CD4-positive, alpha-beta T cell (primary cell): ENCODE measurements around the gene MSL1. TPM values are rescaled to one million over a fixed set of nuclear protein-coding genes. Genes with fewer than 3 reads are reported as not detected.
A peak's percentile ranks its signal among the peaks of the same experiment; 100 is the strongest.

ENCODE experiments used
- ATAC-seq: fragments of 200-7000 bp; cut with Tn5 transposase; one replicate; pipeline ENCODE4 v1.10.0; 2022; ENCODE audit warnings: mild to moderate bottlenecking; ENCODE audit not compliant: poor library complexity
- CTCF ChIA-PET: fragments of 350-600 bp; sonication (Branson Sonifier 250); formaldehyde crosslinking; loops from one replicate; lab custom pipeline; 2021; ENCODE audit warnings: antibody characterized with exemption, inconsistent platforms; lab: Charles Lee
- POLR2A ChIA-PET: fragments of 350-600 bp; sonication (Branson Sonifier 250); formaldehyde crosslinking; loops from one replicate; lab custom pipeline; 2021; ENCODE audit warnings: antibody characterized with exemption, inconsistent platforms; lab: Charles Lee
- DNase-seq, 14 experiments: peaks; one replicate each; pipeline ENCODE4 v3.0.0-alpha.2; 2013 to 2020; ENCODE audit warnings: mixed read lengths in 2 of 14
- H3K27ac ChIP-seq, 2 donors: one replicate each; pipeline versions ENCODE4 v1.5.1 to v1.7.0; 2013; ENCODE audit warnings: low read length in 2 of 2, low read depth in 1 of 2, mild to moderate bottlenecking in 1 of 2
- H3K27me3 ChIP-seq, 2 experiments: 1 replicate in 1 of 2; 2 replicates in 1 of 2; pipeline versions ENCODE4 v1.6.1 to v1.7.0; 2013; ENCODE audit warnings: low read length in 2 of 2, control low read depth in 1 of 2, mild to moderate bottlenecking in 1 of 2, moderate library complexity in 1 of 2; ENCODE audit not compliant: insufficient read depth in 2 of 2, control insufficient read depth in 1 of 2
- H3K36me3 ChIP-seq: one replicate; pipeline ENCODE4 v1.6.1; 2013; ENCODE audit warnings: low read length, control low read depth; ENCODE audit not compliant: insufficient read depth
- H3K4me1 ChIP-seq: one replicate; pipeline ENCODE4 v1.6.1; 2013; ENCODE audit warnings: low read length, control low read depth; ENCODE audit not compliant: insufficient read depth
- H3K4me3 ChIP-seq: one replicate; pipeline ENCODE4 v1.5.1; 2013; ENCODE audit warnings: mild to moderate bottlenecking, low read length, moderate library complexity
- H3K9me3 ChIP-seq, 2 experiments: 1 replicate in 1 of 2; 2 replicates in 1 of 2; pipeline versions ENCODE4 v1.6.1 to v1.7.0; 2013; ENCODE audit warnings: low read length in 2 of 2, mild to moderate bottlenecking in 2 of 2, control low read depth in 1 of 2, moderate library complexity in 1 of 2; ENCODE audit not compliant: control insufficient read depth in 1 of 2, insufficient read depth in 1 of 2
- H3K27ac Mint-ChIP-seq: one replicate; pipeline ENCODE4 v1.8.0; 2020; ENCODE audit warnings: mixed read lengths
- H3K27me3 Mint-ChIP-seq: one replicate; pipeline ENCODE4 v1.8.0; 2021; ENCODE audit warnings: mixed read lengths
- H3K36me3 Mint-ChIP-seq: one replicate; pipeline ENCODE4 v1.8.0; 2021; ENCODE audit warnings: low read depth, mixed read lengths
- H3K4me1 Mint-ChIP-seq: one replicate; pipeline ENCODE4 v1.8.0; 2021; ENCODE audit warnings: low read depth, mixed read lengths
- H3K4me3 Mint-ChIP-seq: one replicate; pipeline ENCODE4 v1.8.0; 2020; ENCODE audit warnings: mild to moderate bottlenecking, mixed read lengths
- H3K9me3 Mint-ChIP-seq: one replicate; pipeline ENCODE4 v1.8.0; 2020; ENCODE audit warnings: mixed read lengths
- CTCF ChIP-seq: fragments of 200-600 bp; IDR thresholded peaks from one replicate; pipeline ENCODE4 v1.8.0; 2022; ENCODE audit warnings: antibody characterized with exemption, mild to moderate bottlenecking
- intact Hi-C, 2 experiments: fragments of 100-400 bp; cut with DNase I in 1 of 2; cut with micrococcal nuclease in 1 of 2; formaldehyde crosslinking; loops; one replicate each; pipeline versions ENCODE4 v1.15.1 to v1.9.0; 2023 to 2025; cut with DNase I, micrococcal nuclease
- total RNA-seq, 174 experiments: library from RNA in 2 of 174; stranded (reverse) in 2 of 174; gene quantifications; one replicate each; pipeline ENCODE4 v1.2.3 and lab custom pipeline; 2021 to 2026

Gene MSL1
- total RNA-seq, 2 experiments from 2014 or later: 77.0 to 79.2 TPM

GRCh38 chr17:40122136-40122998 lies 596 bp downstream of the MSL1 start:
- Histone ChIP-seq H3K36me3 (peaks cover 17% of the 10 kb centered on the region), H3K27ac (peak overlapping the region; percentile 66 to 83), H3K27me3 (no peaks in the 10 kb centered on the region), H3K9me3 (no peaks in the 10 kb centered on the region), H3K4me1 (peaks cover 24% of the 10 kb centered on the region), H3K4me3 (peak overlapping the region; percentile 93)
- Mint-ChIP-seq H3K27ac (no peak overlapping the region), H3K27me3 (no peaks in the 10 kb centered on the region), H3K4me3 (peak overlapping the region; percentile 57), H3K4me1 (peaks cover 41% of the 10 kb centered on the region), H3K9me3 (no peaks in the 10 kb centered on the region), H3K36me3 (peaks cover 33% of the 10 kb centered on the region)
- intact Hi-C loops: loop anchor here in 1 of 2 experiments (2.0 kb wide), 1 partner anchor 18 kb away; the partner anchor contains the start of gene CASC3
- no peak for TF ChIP-seq CTCF
- peak in 5 of 14 experiments; percentile 16 to 73 (median 48) for DNase-seq
- ATAC-seq: peak; percentile 45
- ChIA-PET CTCF (interaction anchor here (1.4 to 3.6 kb wide), 3 partner anchors 10 to 69 kb away, joined by 6 to 31 read pairs (median 9); partner anchors contain the start of gene CASC3), POLR2A (interaction anchor here (0.7 to 6.3 kb wide), 12 partner anchors 10 to 68 kb away, joined by 3 to 129 read pairs (median 10); partner anchors contain the start of genes CASC3, MED24, NR1D1 and THRA)

DNA sequence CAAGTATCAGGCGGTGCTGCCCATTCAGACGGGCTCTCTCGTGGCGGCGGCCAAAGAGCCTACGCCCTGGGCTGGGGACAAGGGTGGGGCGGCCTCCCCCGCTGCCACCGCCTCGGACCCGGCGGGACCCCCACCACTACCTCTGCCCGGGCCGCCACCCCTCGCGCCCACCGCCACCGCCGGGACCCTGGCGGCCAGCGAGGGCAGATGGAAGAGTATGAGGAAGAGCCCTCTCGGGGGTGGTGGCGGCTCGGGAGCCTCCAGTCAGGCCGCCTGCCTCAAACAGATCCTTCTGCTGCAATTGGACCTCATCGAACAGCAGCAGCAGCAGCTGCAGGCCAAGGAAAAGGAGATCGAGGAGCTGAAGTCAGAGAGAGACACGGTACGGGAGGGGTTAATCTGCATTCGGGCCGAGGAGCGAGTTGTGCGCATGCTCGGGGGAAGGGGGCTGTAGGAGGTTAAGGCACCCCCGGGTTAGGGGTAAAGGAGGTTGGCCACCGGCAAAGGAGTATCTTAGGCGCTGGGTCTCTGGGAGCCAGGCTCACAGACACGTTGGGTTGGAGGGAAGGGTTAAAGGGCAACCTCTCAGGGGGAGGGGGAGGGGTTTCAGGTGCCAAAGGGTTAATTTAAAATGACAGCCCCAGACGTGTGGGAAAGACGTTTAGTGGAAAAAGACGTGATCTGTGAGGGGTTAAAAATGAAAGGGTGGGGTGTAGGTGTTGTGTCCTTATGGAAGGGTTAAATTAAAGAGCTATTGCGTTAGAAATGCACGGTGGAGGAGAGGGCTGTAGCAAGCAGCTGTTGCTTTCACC lies 1.4 kb downstream of the MSL1 start:
- Mint-ChIP-seq H3K27me3 (no peaks in the 10 kb centered on the region), H3K4me1 (peaks cover 37% of the 10 kb centered on the region), H3K4me3 (peak overlapping the region; percentile 93), H3K36me3 (peaks cover 41% of the 10 kb centered on the region), H3K27ac (peak overlapping the region; percentile 82), H3K9me3 (no peaks in the 10 kb centered on the region)
- peaks cover 26% of the 10 kb centered on the region for H3K36me3 ChIP-seq
- DNase-seq: peak in 12 of 14 experiments; percentile 25 to 77 (median 46)
- ChIA-PET CTCF (interaction anchor here (1.0 to 3.6 kb wide), 11 partner anchors 11 to 232 kb away, joined by 3 to 31 read pairs (median 5); partner anchors contain the start of gene CASC3), POLR2A (interaction anchor here (0.7 to 6.3 kb wide), 17 partner anchors 10 to 662 kb away, joined by 3 to 129 read pairs (median 7); partner anchors contain the start of genes CASC3, CDK12, MED24 and NR1D1)
- intact Hi-C loops: loop anchor here (1.0 to 2.0 kb wide), 2 partner anchors 17 to 18 kb away; partner anchors contain the start of gene CASC3 (in 2 of the 2)
- no peak for TF ChIP-seq CTCF
- H3K4me3 ChIP-seq: peak overlapping the region; percentile 93
- no peaks in the 10 kb centered on the region for H3K9me3 ChIP-seq
- ATAC-seq: peak; percentile 53
- H3K4me1 ChIP-seq: peaks cover 24% of the 10 kb centered on the region
- H3K27ac ChIP-seq: peak overlapping the region; percentile 66 to 83
- no peaks in the 10 kb centered on the region for H3K27me3 ChIP-seq

DNA sequence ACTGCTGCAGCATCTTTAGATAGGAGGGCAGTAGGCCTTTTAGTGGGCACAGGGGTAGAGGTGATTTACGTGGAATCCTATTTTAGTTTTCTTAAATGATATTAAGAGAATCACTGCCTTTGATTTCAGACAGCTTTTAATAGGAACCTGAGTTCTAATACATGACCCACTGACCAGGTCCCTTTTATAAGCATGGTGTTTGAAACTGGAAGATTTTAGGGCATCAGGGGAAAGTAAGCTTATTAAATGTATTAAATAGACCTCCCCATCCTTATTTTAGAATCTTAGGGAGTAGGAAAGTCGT lies 2.0 kb downstream of the MSL1 start:
- no peaks in the 10 kb centered on the region for H3K27me3 Mint-ChIP-seq
- peaks cover 26% of the 10 kb centered on the region for H3K36me3 ChIP-seq
- H3K9me3 Mint-ChIP-seq: no peaks in the 10 kb centered on the region
- H3K27ac ChIP-seq: peak overlapping the region in 1 of 2 donors; percentile 83
- intact Hi-C loops: loop anchor here (1.0 to 2.0 kb wide), 2 partner anchors 17 kb away; partner anchors contain the start of gene CASC3 (in 2 of the 2)
- TF ChIP-seq CTCF: no peak
- POLR2A ChIA-PET: interaction anchor here (0.7 to 6.3 kb wide), 18 partner anchors 10 to 663 kb away, joined by 3 to 129 read pairs (median 6); partner anchors contain the start of genes CASC3, CDK12, MED24 and NR1D1
- H3K4me1 Mint-ChIP-seq: peaks cover 34% of the 10 kb centered on the region
- H3K4me1 ChIP-seq: peaks cover 24% of the 10 kb centered on the region
- ATAC-seq (no peak), DNase-seq (no peak)
- no peaks in the 10 kb centered on the region for H3K27me3 ChIP-seq
- H3K4me3 Mint-ChIP-seq: peak overlapping the region; percentile 93
- H3K36me3 Mint-ChIP-seq: peaks cover 43% of the 10 kb centered on the region
- peak overlapping the region; percentile 93 for H3K4me3 ChIP-seq
- CTCF ChIA-PET: interaction anchor here (1.0 to 3.6 kb wide), 11 partner anchors 11 to 231 kb away, joined by 3 to 31 read pairs (median 5); partner anchors contain the start of gene CASC3
- peak overlapping the region; percentile 82 for H3K27ac Mint-ChIP-seq
- no peaks in the 10 kb centered on the region for H3K9me3 ChIP-seq
